Measurements from ENCODE around the gene LMBRD2.

- TF ChIP-seq RAD21 (IDR thresholded peaks at IDR 0.05 in 1 of 2, conservative IDR thresholded peaks at IDR 0.05 in 1 of 2; ENCODE audit: low read depth in 2 of 2, low read length in 2 of 2): no peak
- TF ChIP-seq CTCF (IDR thresholded peaks at IDR 0.05; ENCODE audit: control extremely low read depth in 1 of 3, insufficient read depth in 1 of 3, low read depth in 1 of 3, low read length in 3 of 3): no peak
- no peak for TF ChIP-seq MAX (IDR thresholded peaks at IDR 0.05)
- TF ChIP-seq POLR2AphosphoS5 (IDR thresholded peaks at IDR 0.05; ENCODE audit: low read depth, low read length): no peak
- TF ChIP-seq TAF1 (IDR thresholded peaks at IDR 0.05; ENCODE audit: low read depth, low read length): no peak
Observed at GRCh38 chr5:36147681-36148080, 4.0 kb downstream of the LMBRD2 start.

Measured in H1 (cell line).